Activated naive CD4-positive, alpha-beta T cell treated with anti-CD3 and anti-CD28 coated beads, Interleukin-2, amount 50 U/mL, for 16 hours (primary cell): ENCODE measurements around the gene PPFIA4.
"Not testable (repeated sequence)": the region's sequence is repeated elsewhere in the genome, so short reads cannot be mapped to it uniquely, and the experiment has no call there.

ENCODE experiments used
- DNase-seq: peaks from one replicate; pipeline ENCODE4 v3.0.0-alpha.2; 2020

Gene PPFIA4

DNA sequence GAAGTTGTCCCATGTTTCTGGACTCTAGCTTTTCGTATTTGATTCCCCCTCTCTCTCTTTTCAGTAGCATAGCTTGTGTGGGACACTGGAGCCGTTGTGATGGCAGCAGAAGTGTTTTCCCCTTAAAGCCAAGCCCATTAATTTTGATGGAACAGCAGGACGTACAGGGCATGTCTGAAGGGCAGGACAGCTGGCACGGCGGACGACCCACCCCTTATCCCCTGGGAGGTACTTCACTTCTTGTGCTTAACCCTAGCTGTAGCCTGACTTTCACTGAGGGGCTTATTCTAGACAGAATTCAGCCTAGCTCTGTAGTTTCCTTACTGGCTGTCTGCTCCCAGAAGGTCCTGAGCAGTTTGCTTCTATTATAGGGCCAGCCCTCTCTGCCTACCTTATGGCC, 8.6 kb upstream of the PPFIA4 start:
- no peak for DNase-seq

DNA sequence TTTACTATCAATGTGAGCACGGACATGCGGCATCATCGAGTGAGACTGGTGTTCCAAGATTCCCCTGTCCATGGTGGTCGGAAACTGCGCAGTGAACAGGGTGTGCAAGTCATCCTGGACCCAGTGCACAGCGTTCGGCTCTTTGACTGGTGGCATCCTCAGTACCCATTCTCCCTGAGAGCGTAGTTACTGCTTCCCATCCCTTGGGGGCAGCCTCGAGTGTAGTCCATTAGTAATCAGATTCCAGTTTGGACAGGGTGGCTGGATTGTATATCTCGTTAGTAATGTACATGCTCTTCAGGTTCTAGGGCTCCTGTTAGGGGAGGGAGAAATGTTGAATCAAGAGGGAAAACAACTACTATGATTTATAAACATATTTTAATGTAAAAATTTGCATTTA, 3.4 kb upstream of the PPFIA4 start:
- not testable (repeated sequence) for DNase-seq

DNA sequence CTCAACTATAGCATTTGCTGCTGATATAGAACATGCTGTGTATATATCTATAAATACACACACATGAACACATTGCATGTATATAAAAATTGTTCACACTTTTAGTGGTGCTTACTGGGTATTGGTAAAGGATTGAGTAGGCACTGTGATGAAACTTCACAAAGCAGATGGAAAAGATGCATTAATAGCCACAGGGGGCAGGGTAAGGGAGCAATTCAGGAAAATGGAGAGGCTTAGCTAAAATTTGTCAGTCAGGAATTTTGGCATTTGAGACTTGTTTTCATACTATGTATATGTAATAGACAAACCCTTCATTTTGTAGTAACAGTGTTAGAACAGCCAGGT, 633 bp upstream of the PPFIA4 start:
- DNase-seq = no peak

DNA sequence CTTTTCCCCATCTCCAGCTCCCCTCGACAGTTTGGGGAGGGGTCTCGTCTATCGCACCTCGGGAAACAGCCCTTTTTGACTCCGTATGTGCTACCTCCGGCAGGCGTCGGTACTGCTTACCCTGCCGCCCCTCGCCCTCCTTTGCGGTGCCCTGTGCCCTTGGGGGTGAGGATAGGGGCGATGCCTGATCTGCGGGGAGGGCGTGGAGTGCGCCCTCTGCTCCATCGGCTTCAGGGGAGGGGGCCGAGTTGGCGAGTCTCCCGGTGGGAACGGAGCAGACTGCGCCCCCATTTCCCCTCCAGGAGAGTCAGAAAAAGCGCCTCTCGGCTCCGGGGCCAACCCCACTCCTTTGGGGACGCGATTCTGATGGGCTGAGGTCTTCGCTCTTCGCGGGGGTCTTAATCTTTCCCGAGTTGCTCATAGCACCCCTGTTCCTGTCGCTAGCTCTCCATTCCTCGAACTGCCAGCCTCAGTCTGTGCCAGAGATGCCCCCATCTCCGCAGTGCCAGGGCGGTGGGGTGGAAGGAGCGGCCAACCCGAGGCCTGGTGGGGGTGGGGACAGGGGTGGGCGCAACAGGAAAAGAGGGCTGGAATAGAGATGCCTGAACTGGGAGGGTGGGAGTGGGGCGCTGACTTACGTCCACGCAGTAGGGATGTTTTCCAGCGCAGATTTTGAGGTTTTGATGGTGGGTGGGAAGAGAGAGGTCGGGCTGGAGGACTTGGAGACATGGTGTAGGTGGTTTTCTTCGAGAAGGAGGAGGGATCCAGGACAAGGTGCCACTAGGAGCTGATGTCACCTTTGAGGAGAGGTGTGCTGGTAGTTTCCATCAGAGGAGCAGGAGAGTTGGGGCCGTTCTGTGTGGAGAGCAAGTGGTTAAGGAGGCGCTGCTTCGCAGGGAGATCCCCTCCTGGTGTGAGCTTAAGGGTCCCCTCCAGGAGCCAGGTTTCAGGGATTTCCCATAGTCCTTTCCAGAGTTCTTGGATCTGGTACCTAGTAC, 674 bp downstream of the PPFIA4 start:
- no peak for DNase-seq

DNA sequence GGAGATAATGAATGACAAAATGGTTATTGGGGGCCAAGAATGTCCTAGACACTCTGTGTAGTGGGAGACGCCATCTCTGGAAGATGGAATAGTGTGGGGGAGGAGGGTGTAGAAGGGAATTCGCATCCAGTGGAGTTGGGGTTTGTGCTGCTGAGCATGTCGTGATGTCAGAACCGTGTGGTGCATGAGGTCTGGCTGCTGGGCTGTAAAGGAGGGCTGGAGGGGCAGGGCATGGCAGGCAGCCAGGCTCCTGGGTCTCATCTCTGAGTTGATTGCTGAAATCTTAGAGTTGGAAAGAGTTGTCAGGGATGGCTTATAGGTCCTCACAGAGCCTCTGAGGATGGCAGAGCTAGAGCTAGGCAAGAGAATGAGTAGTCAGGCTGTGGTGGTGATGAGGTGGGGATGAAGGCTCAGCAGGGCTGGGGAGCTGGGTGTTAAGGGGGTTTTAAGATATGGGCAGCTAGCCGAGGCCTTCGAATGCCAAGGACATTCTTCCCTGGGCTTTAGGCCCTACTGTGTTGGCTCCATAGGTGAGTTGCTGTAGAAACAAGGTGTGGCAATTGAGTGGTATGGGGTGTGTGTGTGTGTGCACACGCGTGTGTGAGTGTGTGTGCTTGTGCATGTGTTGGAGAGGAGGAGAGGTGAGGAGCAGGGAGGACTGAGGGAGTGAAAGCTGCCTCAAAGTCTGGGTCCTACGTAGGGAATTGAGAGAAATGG, 1.9 kb downstream of the PPFIA4 start:
- no peak for DNase-seq

DNA sequence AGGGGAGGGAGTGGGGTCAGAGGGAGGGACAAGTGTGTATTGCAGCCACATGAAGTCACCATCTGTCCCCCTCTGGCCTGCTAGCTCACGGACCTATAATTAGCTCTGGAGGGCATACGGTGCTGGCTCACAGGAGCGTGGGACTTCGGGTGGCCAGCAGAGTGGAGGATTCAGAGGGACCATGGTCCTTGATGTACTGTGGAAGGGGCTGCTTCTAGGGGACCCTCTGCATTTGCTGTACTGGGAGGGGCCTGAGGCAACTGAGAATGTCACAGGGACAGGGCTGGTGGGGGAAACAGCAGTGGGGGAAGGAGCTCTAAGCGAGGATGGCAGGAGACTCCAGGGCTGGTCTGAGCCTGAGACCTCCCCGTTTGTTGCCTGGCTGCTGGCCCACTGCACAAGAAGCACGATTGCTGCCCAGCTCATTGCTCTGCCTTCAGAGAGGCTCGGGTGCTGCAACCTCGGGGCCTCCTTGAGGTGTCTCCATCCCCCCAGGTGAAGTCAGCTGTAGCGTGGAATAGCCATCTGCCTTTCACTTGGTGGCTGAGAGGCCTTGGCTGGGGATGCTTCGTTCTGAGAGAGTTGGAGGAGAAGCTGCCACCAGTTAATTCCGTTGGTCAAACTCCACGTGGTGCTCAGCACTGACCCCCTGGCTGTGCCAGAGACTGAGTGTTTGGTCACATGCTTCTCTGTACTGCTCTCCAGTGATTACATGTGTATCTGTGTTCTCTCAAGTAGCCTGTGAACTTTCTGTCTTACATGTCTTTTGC, 2.7 kb downstream of the PPFIA4 start:
- DNase-seq = no peak

DNA sequence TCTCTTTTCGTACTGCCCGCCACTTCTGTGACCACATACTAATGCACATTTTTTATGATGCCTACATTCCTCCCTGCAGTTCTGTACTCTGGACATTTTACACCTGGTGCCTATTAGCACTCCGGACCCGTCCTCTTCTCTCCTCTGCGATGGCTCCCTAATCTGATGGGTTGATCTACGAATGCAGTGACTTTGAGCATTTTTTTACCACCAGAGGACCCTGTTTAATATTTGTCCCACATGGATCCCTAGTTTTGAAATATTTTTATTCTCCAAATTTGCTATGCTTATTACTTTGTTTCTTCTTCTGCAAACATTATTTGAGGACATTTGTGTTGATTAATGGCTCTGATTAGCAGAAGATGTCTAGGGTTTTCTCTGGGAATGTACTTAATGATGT, 5.2 kb downstream of the PPFIA4 start:
- no peak for DNase-seq

DNA sequence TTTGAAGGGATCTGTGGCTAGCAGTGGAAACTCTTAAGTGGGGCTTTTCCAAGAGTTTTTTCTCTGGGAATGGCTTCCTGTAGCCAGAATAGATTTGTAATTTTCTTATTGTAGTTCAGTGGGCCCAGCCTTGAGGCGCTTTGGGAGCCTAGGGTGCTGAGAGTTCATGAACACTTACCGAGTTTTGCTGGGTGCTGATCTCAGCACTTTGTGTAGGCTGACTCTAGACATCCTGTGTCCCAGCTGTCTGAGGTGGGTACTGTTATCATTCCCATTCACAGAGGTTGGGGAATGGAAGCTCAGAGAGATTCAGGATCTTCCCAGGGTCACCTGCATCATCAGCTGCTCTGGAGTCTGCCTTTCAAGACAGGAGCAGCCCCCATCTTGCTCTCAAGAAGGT, 7.0 kb downstream of the PPFIA4 start:
- no peak for DNase-seq

DNA sequence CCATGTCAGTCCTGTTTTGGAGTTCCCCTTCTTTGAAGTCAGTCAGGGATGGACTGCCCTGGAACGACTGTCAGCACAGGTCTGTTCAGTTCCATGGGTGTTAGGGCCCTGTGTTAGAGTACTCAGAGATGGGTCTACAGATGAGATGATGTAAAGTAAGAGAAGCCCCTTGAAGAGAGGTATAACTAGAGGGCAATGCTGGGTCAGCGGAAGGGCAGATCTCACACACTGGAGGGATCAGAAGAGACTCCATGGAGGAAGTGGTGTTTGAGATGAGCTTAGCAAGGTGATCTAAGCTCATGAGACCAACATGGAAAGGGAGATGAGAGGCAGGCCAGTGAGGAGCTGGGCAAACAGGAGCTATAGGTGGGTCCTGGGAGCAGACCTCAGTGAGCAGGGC, 7.6 kb downstream of the PPFIA4 start:
- no peak for DNase-seq

DNA sequence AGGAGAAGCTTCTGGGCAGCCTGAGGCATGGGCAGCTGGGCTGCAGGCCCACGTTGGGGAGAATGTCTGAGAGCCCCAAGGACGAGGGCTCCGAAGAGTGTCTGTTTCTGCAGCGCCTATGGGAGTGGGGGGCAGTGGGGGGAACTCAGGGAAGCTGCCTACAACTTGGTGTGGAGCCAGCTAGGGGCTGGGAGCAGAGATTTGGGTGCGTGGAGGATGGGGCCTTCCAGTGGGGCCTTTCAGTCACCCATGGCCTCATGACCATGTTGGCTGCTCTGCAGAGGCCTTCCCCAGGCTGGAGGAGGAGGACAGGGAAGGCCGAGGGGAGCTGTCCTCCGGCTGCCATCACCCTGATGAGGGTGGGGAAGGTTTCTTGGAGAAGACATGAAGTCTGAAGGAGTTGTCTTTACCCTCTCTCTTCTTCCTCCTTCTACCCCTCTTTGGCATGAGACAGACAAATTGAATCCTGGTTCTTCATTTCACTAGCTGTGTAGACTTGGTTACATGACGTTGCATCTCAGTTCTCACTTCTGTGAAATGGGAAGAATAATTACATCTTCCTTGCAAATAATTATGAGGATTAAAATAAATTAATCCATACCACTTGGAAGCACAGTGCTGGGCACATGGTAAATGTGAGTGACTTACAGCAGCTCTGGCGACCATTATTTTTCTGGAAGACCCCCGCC, 8.3 kb downstream of the PPFIA4 start:
- DNase-seq = no peak

DNA sequence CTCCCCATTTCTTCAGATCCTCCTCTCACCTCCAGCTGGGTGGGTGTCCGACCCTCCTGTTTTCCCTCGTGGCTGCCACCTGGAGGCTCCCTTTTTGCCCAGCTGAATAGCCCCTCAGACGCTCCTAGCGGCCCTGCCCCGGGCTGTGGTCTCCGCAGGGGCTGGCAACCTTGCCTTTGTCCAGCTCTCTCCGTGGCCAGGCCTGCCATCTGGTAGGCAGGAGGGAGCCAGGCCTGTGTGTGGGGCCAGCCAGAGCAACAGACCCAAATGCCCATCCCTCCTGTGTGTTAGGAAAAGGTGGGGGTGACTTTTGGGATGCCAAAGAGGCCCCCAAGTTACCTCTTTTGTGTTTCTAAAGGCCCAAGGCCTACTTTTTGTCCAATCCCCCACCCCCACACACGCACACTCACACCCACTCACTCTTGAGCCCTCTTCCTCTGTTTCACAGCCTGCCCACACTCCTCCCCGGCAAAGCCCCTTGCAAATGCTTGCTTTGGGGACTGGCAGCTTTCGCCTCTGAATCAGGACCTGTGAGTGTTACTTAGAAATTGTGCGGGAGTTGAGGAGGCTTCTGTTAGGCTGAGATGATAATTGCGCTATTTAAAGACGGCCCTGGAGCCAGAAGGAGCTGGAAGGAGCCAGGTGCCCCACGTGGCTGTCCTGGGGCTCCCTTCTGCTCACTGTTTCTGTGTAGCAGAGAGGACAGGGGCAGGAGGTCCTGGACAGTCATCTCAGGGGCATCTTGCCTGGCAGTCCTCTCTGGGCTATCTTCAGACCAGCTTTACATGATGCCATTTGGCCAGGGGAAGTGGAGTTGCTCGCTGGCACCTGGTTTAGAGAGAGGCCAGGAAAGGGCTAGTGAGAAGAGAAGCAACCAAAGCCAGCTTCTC, 9.1 kb downstream of the PPFIA4 start:
- no peak for DNase-seq

DNA sequence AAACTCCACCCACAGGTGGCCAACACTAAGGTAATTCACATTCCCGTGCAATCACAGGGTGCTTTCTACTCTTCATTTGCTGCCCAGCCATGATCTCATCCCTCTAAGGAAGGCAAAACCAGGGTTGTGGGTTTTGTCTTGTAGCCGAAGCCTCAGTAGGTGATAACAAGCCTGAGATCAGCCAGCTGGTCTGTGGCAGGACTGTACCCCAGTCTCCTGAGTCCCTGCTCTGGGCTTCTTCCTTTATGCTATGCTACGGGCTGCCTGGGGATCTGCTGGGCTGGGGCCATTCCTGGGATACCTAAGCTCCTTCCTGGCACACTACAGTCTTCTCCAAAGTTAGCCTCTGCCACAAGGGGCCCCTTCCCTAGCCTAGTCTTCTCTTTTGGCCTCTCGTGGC, 9.8 kb downstream of the PPFIA4 start:
- DNase-seq = no peak

DNA sequence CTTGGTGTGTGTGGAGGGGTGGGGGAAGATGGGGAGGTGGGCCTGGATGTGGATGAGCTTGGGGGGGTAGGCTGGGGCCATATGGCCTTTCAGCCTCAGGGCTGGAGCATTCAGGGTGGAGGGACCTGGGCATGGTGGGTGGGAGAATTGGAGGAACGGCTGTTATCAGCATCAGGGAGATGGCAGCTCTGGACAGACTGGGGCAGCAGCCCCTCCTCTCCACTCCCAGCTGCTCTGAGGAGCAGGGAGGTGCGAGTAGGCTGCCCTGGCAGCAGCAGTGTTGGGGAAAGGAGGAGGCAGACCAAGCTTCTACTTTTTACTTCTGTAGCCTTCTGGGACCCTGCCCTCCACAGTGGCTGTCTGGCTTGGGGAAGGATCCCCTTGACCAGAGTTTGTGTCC, 10.2 kb downstream of the PPFIA4 start:
- no peak for DNase-seq

DNA sequence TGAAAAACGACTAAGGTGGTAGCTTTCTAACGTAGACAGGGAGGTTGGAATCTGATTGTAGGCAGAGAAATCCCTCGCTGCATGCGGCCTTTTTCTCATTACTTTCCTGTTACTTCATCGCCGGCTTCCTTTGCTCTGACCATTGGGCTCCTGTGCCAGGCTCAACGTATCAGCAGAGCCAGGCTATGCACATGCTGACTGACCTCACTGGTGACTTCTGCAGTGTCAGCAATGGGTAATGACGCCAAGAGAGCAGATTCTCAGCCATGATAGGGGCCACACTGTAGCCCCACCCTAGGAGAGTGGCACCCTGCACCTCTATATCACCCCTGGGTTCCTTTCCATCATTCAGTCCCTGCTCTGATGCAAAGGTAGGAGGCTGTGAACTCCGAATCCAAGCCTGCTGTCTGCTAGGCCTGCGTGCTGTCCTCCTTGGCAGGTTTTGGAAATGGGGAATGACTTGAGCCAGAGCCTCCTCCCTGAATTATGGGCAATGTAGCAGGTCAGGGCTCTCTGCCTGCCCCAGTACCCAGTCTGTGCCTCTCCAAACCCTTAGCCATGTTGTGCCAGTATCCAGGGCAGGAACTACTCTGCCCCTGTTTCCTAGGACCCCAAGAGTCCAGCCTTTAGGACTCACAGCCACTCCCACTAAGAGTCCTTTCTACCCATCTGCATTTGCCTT, 11.4 kb downstream of the PPFIA4 start:
- DNase-seq = no peak

DNA sequence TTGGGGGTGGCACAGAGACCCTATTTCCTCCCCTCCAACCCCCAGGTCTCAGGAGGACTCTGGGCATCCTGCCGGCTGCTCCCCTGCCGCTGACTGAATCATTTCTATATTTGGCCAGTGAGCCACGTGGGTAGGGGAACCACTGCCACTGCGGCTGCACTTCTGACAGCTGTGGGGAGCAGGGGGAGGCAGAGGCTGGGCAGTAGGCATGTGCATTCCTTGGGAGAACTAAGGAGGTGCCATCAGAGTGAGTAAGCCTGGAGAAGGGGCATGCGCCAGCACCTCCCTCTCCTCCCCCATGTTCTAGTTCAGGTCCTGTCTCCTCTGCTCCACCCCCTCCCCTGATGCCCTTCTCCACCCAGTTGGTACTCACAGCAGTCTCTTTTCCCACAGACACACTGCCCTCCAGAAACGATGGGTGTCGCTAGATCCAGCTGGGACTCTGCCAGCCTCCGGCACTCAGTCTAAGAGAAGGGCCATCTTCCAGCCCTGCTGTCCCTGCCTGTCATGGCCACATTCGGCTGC, 12.0 kb downstream of the PPFIA4 start:
- DNase-seq = no peak

DNA sequence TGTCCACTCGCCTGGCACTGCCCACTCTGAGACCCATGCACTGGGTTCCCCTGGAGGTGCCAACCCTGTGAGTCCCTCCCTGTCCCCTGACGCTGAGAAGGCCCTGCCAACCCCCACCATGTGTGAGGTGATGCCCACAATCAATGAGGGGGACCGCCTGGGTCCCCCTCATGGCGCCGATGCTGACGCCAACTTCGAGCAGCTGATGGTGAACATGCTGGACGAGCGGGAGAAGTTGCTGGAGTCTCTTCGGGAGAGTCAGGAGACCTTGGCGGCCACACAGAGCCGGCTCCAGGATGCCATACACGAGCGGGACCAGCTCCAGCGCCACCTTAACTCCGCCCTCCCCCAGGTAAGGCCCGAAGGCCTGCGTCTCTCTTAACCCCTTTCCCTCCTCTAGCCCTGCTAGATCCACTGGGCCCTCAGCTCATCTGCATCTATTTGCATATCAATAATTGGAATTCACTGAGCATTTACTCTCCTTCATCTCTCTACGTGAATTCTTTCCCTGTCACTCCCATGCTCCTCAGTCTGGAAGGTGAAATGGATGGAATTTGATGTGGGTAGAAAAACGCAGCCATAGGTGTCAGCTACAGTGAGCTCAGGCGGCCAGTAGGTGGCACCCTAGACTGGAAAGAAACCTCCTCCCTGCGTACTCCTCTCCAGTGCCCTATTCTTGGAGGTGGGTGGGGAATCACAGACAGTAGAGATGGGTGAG, 12.8 kb downstream of the PPFIA4 start:
- DNase-seq = peak; percentile 66

DNA sequence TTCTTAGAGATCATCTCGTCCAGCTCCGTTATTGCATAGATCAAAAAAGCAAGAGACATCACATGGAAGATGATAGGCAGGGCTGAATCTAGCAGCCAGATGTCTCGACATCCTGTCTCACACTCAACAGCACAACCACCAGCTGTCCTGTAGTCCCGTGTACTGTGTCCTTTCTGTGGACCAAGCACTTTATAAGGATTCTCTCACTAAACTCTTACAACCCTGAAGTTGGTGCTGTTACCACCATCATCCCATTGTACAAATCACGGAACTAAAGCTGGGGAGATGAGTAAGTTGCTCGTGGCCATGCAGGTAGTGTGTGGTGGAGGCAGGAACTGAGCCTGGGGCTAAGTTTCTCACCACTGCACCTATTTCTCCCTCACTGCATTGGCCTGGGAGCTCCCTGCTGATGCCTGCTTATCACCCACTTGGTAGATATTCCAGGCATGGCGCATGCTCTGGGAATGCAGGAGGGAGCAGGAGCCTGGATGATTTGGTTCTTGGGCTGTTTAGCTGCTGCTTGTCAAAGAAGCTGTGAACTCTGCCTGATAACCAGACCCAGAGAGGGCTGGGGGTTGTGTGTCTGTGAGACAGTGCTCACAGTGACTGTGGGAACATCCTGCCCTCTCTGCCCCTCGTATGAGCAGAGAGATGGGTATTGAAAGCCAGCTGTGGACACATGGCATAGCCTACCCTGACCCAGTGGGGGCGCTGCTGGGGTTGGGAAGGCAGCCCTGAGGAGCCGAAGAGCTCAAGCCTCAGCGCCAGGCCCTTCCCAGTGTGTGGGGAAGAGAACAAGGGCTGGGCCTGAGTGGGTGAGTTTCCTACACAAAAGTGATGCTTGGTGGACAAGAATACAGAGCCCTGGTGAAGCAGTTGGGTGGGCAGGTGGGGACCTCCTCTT, 13.6 kb downstream of the PPFIA4 start:
- DNase-seq = no peak

DNA sequence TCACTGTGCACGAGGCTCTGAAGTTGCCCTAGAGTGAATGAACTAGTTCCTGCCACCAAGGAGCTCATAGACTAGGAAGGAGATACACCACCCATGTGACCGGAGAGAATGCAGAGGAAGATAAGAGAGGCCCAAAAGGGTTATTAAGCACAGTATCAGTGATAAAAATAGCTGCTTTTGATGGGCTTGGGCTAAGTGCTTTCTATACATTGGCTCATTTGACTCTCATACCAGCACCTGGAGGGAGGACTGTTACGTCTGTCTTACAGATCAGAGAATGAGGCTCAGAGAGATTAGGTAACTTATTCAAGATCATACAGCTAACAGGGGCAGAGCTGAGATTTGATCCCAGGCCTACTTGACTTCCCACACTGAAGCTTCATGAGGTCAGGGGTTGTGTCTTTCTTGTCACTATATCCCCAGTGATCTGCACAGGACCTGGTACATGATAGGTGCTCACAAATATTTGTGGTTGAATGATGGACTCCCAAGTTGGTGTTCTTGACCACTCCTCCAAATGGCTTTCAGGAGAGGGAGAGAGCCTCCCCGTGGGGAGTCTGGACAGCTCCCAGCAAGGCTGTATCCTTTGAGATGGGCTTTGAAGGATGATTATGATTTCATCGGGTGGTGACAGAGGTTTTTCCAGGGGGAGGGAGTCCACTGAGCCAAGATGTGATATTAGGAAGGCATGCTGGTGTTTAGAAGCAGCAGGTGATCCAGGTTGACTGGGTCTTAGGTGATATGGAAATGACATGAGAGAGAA, 14.4 kb downstream of the PPFIA4 start:
- DNase-seq = no peak
